SU-DHL-6 (cell line): ENCODE results near the gene JAK3.

Experiments
- H2AFZ ChIP-seq: fragments of 200-600 bp; sonication (generic); 2 replicates; pipeline ENCODE4 v1.6.1; 2014; ENCODE audit warnings: low read depth, mild to moderate bottlenecking, moderate library complexity, mixed read lengths, antibody characterized with exemption, low read length; ENCODE audit not compliant: severe bottlenecking
- H3F3A ChIP-seq: fragments of 200-600 bp; shearing (Covaris generic); 2 replicates; pipeline ENCODE4 v1.6.0; 2016; ENCODE audit warnings: antibody characterized with exemption, mild to moderate bottlenecking; ENCODE audit not compliant: insufficient read depth
- H3K27ac ChIP-seq: fragments of 200-600 bp; sonication (generic); 2 replicates; pipeline ENCODE4 v1.5.1; 2016; ENCODE audit warnings: low read depth, mild to moderate bottlenecking, low read length, moderate library complexity, mixed read lengths
- H3K27me3 ChIP-seq: fragments of 200-600 bp; sonication (generic), shearing (Covaris generic); 2 replicates; pipeline ENCODE4 v1.6.0; 2014; ENCODE audit warnings: mild to moderate bottlenecking, low read length
- H3K36me3 ChIP-seq: fragments of 200-600 bp; sonication (generic); 2 replicates; pipeline ENCODE4 v1.6.1; 2014; ENCODE audit warnings: mild to moderate bottlenecking, low read length, mixed read lengths
- H3K4me2 ChIP-seq: fragments of 300-600, 200-600 bp; shearing (Covaris generic), sonication (generic); 2 replicates; pipeline ENCODE4 v1.6.0; 2014; ENCODE audit warnings: low read length, low read depth, mild to moderate bottlenecking; ENCODE audit not compliant: poor library complexity, severe bottlenecking
- H3K4me3 ChIP-seq: fragments of 200-600 bp; sonication (generic); 2 replicates; pipeline ENCODE4 v1.5.1; 2014; ENCODE audit warnings: antibody characterized with exemption, low read length, mild to moderate bottlenecking, mixed read lengths; ENCODE audit not compliant: insufficient read depth, poor library complexity, severe bottlenecking
- H3K79me2 ChIP-seq: fragments of 200-600 bp; sonication (generic); 2 replicates; pipeline ENCODE4 v1.6.1; 2014; ENCODE audit warnings: mild to moderate bottlenecking, low read length, moderate library complexity; ENCODE audit not compliant: insufficient read depth
- H3K9ac ChIP-seq: fragments of 200-600 bp; sonication (generic); 2 replicates; pipeline ENCODE4 v1.7.0; 2014; ENCODE audit warnings: mild to moderate bottlenecking, low read length
- H3K9me2 ChIP-seq: fragments of 200-600 bp; sonication (generic); replicated peaks from 2 replicates; pipeline ENCODE4 v1.6.1; 2014; ENCODE audit warnings: low read length; ENCODE audit not compliant: insufficient read depth
- H3K9me3 ChIP-seq: fragments of 200-600 bp; sonication (generic); 2 replicates; pipeline ENCODE4 v1.6.1; 2014; ENCODE audit warnings: low read length, mixed read lengths; ENCODE audit not compliant: insufficient read depth
- H4K20me1 ChIP-seq: fragments of 200-600 bp; sonication (generic); 2 replicates; pipeline ENCODE4 v1.6.1; 2014; ENCODE audit warnings: low read depth, mild to moderate bottlenecking, antibody characterized with exemption, low read length, moderate library complexity, mixed read lengths
- CTCF ChIP-seq: fragments of 200-600 bp; sonication (generic); IDR thresholded peaks from one replicate; pipeline ENCODE4 v1.5.1; 2017; ENCODE audit warnings: antibody characterized with exemption, mild to moderate bottlenecking, low read length, moderate library complexity; ENCODE audit not compliant: insufficient read depth, poor library complexity, severe bottlenecking
- EZH2phosphoT487 ChIP-seq: fragments of 200-600 bp; sonication (generic), shearing (Covaris generic); conservative IDR thresholded peaks from 2 replicates; pipeline ENCODE4 v1.6.1; 2018; ENCODE audit warnings: mild to moderate bottlenecking, antibody characterized with exemption, low read length, moderate library complexity, mixed read lengths

The JAK3 gene

GRCh38 chr19:17860993-17861360 lies 13.2 kb upstream of the JAK3 start:
- H3K9ac ChIP-seq: peak overlapping the region; percentile 85
- H3K9me3 ChIP-seq: no peaks in the 10 kb centered on the region
- TF ChIP-seq CTCF (no peak), EZH2phosphoT487 (no peak)
- H3K27me3 ChIP-seq: no peaks in the 10 kb centered on the region
- peaks cover 5% of the 10 kb centered on the region; the same call in 1 of the 2 replicates for H4K20me1 ChIP-seq
- peak overlapping the region; percentile 90 for H3K4me3 ChIP-seq
- peak overlapping the region; percentile 88 for H3K4me2 ChIP-seq
- peaks cover 23% of the 10 kb centered on the region for H3K36me3 ChIP-seq
- H3K79me2 ChIP-seq: peaks cover 23% of the 10 kb centered on the region
- H3K9me2 ChIP-seq: no peaks in the 10 kb centered on the region
- H3K27ac ChIP-seq: peak overlapping the region; percentile 45
- H3F3A ChIP-seq: peaks cover 51% of the 10 kb centered on the region
- H2AFZ ChIP-seq: no peak overlapping the region

- Histone ChIP-seq H3K9me2 (no peaks in the 10 kb centered on the region), H3K9me3 (no peaks in the 10 kb centered on the region), H4K20me1 (peaks cover 5% of the 10 kb centered on the region; the same call in 1 of the 2 replicates), H3K9ac (peak overlapping the region; percentile 85), H2AFZ (no peak overlapping the region), H3K4me2 (peak overlapping the region; percentile 88), H3K27ac (peak overlapping the region; percentile 45), H3K79me2 (peaks cover 23% of the 10 kb centered on the region), H3K27me3 (no peaks in the 10 kb centered on the region), H3F3A (peaks cover 48% of the 10 kb centered on the region), H3K4me3 (peak overlapping the region; percentile 90), H3K36me3 (peaks cover 23% of the 10 kb centered on the region)
- no peak for TF ChIP-seq CTCF
- no peak for TF ChIP-seq EZH2phosphoT487
Measured at GRCh38 chr19:17860331-17860992, 12.7 kb upstream of the JAK3 start.

- TF ChIP-seq CTCF: peak; percentile 70
- no peak for TF ChIP-seq EZH2phosphoT487
- H3F3A ChIP-seq: peaks cover 41% of the 10 kb centered on the region
- peaks cover 23% of the 10 kb centered on the region for H3K36me3 ChIP-seq
Measured at GRCh38 chr19:17859533-17860330, 11.9 kb upstream of the JAK3 start, which contains the start of gene RPL18A. RPL18A (plus strand) TSS chr19:17859910; CDS start chr19:17859957, 47 bp downstream.

More at GRCh38 chr19:17859533-17860330, 11.9 kb upstream of the JAK3 start, which contains the start of gene RPL18A:
- Histone ChIP-seq H3K9me2 (no peaks in the 10 kb centered on the region), H3K4me2 (peak within 1 kb of the TSS; percentile 88), H4K20me1 (peaks cover 5% of the 10 kb centered on the region; the same call in 1 of the 2 replicates), H3K9ac (peak within 1 kb of the TSS; percentile 85), H3K9me3 (no peaks in the 10 kb centered on the region), H3K27ac (peak within 1 kb of the TSS; percentile 45), H3K4me3 (peak within 1 kb of the TSS; percentile 90), H2AFZ (peak within 1 kb of the TSS; percentile 98), H3K79me2 (peaks cover 23% of the 10 kb centered on the region), H3K27me3 (no peaks in the 10 kb centered on the region)
